NCI-H748 treated with DMSO at 0.1 percent for 48 hours (cell line): ENCODE data around the gene PLA2G4B.

ENCODE experiments used
- DNase-seq: peaks from one replicate; lab custom pipeline; 2025; lab: John Stamatoyannopoulos, UW

Gene PLA2G4B

GRCh38 chr15:41886741-41887140 lies 48.1 kb downstream of the PLA2G4B start:
- no peak for DNase-seq

DNA sequence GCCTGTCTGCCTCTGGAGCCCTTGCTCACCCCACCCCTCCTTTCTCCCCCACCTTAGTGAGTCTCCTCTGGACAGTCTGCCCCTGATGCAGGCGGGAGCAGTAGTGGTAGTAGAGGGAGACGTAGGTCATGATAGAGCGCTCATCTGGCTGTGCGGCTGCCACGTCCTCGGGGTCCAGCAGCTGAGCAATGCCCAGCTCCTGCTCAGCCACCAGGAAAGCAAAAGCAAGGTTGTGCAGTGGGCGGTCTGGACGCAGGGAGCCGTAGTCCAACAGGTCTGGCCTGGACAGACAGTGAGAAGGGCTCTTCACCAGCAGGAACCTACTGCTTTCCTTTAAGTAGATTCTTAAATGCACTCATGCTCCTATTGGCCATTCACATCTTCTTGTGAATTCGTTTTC lies 48.5 kb downstream of the PLA2G4B start:
- no peak for DNase-seq

DNA sequence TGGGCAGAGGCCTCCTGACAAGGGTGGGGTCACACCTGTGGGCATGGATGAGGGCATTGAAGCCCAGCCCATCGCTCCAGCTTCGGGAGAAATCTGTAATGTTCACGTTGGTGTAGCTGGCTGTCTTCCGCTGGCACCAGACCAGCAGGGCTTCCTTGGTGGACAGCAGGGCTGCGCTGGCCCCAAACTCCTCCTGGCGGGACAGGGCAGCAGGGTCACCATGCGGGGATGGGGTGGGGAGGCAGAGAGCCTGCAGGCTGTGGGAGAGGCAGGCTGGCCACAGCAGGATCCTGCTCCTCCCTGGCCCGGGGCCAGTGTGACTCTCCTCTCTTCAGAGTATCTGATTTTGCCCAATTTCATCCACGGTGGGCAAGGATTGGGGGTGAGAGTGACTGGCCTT lies 49.2 kb downstream of the PLA2G4B start:
- DNase-seq, result no peak

DNA sequence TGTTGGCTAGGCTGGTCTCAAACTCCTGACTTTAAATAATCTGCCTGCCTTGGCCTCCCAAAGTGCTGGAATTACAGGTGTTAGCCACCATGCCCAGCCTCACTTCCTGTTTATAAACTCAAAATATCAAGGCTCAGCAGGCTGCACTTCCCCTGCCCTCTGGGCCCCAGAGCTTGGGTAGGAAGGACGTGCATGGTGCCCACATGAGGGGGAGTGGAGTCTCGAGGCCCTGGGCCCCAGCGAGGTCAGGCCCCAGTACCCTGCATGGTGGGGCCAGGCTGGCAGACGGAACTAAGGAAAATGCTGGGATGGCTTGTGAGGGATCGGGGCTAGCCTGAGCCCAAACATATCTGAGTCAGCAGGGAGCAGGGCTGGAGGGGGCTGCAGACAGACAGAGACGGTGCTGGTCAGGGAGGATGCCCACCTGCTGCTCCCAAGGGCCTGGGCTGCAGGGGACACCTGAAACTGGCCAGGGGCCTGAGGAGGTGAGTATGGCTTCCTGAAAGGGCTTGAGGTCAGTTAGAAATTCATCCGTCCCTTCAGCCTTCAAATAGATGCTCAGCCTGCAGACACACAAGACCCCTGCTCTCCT lies 50.1 kb downstream of the PLA2G4B start:
- no peak for DNase-seq

DNA sequence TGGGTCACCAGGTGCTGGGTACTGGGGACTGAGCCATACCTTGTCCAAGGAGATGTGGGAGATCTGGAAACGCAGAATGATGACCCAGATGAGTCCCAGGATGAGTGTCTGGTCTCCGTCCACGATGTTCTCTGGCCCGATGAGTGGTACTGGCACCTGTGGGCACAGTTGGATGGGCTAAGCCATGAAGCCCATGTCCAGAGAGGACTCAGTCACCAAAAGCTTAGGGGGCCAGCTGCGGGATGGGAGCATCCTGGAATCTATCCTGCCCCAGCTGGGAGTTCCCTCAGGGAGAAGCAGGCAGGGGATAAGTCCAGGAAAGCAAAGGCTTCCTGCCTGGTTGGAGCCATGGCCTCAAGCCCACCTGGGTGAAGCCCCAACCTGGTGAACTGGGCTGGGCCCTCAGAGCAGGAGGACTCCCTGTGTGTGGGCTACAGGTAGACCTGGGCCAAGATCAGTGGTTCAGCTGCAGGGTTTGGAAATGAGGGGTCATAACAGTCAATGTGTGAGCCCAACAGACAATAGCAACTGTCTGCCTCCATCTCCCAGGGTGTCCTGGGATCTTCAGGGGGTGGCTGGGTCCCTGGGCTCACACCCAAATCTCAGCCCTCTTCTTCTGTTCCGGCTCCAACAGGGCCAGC lies 51.5 kb downstream of the PLA2G4B start:
- DNase-seq, result no peak

DNA sequence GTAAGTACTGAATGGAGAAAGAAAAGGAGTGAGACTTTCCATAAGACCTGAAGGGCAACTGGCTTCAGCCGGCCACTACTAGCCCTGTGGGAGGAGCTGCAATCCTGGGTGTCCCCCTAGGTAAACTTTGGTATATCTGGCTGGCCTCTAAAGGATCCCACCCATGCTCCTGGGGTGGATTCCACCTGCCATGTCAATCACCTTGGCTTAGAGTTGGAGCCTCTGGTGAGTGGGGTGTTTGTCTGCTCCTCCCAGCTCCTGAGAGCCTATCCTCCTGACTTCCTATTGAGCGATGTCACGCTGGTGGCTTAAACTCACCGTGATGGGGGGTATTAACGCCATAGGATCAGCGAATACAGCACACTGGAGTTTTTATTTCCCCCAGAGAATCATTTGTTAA lies 52.6 kb downstream of the PLA2G4B start:
- DNase-seq, result no peak

GRCh38 chr15:41891946-41892345 lies 53.3 kb downstream of the PLA2G4B start:
- DNase-seq, result no peak

- no peak for DNase-seq
Observed at GRCh38 chr15:41892621-41893421, 54.2 kb downstream of the PLA2G4B start.

GRCh38 chr15:41893422-41894250 lies 55.0 kb downstream of the PLA2G4B start, which contains the start of gene SPTBN5:
Gene SPTBN5 (minus strand): TSS chr15:41894053. CDS start chr15:41893497, 556 bp downstream.
- DNase-seq, result no peak

- DNase-seq, result no peak
Observed at GRCh38 chr15:41894251-41894790, 55.7 kb downstream of the PLA2G4B start.

- no peak for DNase-seq
Observed at GRCh38 chr15:41894791-41895463, 56.3 kb downstream of the PLA2G4B start.

DNA sequence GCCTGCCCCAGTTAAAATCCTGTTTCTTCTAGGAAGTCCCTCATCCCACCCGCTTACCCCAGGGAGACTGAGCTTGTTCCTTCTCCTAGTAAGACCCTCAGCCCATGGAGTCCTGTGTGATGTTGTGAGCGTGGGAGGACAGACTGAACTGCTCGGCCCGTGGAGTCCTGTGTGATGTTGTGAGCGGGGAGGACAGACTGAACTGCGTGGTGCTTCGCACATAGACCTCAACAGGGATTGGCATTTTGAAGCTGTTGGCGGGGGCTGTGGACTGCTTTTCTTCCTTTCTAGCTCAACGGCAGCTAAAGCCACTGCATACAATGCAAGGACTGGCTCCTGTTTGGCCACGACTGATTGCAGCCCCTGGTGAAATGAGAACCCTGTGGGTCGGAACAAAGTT lies 56.8 kb downstream of the PLA2G4B start:
- no peak for DNase-seq

DNA sequence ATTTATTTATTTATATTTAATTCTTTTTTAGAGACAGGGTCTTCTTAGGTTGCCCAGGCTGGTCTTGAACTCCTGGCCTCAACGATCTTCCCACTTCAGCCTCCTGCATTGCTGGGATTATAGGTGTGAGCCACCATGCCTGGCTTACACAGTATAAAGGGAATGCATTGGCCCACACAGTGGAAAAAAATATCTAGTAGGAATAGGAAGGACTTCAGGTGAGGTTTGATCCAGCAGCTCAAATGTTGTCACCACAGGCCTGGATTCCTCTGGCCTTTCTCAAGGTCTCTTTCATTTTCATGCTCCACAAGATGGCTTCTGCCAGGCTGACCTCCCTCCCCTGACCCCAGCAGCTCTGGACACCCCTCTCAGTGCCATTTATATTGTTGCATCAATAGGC lies 57.3 kb downstream of the PLA2G4B start:
- no peak for DNase-seq

- no peak for DNase-seq
Observed at GRCh38 chr15:41896566-41896965, 57.9 kb downstream of the PLA2G4B start.

DNA sequence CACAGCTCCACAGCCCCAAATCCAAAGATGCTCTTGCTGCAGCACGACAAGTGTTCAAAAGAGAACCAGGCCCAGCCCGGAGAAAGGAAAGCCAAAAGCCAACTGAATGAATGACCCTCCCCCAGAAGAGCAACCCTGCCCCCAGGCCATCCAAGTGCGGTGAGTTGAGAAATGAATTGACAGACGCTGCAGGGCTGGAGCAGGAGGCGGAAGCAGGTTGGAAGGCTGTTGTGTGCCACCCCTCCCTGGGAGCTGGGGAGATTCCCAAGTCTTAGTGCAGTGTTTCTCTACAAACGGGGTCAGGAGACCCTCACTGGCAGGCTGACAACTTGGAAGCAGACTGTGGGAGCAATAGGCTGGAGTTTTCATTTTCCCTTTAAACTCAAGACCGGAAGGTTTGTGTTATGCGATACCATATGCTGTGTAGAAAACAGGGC lies 58.7 kb downstream of the PLA2G4B start:
- DNase-seq, result no peak
